ENCODE measurements around the gene H2AZ2. TPM values are rescaled to one million over a fixed set of nuclear protein-coding genes. Genes with fewer than 3 reads are reported as not detected.
A peak's percentile ranks its signal among the peaks of the same experiment; 100 is the strongest.
"Not testable (repeated sequence)": the region's sequence is repeated elsewhere in the genome, so short reads cannot be mapped to it uniquely, and the experiment has no call there.

H2AZ2 gene
- total and polyA plus RNA-seq, 4 donors: 95.1 to 139 (median 115) TPM

DNA sequence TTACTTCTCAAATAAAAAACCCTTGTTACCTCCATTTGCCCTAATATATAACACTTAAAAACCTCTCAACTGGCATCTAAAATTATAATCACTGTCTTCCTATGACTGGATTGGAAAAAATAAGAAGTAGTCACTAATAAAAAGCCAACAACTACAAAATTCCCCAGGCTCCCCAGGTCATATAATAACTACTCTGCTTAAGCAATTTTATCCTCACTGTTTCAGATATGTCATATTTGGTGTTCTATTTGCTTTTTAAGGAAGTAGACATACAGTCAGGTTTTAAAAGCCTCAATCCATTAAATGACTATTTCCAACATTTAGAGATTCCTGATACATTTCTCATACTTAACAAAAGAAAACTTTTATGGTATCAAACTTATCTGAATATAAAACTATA, 2.4 kb downstream of the H2AZ2 start:
- no peak overlapping the region for H3K4me3 ChIP-seq (ENCODE audit: low read length in 2 of 2)
- intact Hi-C loops (cut with DNase I): loop anchor here (5.0 to 10.0 kb wide), 3 partner anchors 48 to 263 kb away; partner anchors contain the start of genes PPIA (in 1 of the 2) and TMED4 (in 1 of the 2)
- no peaks in the 10 kb centered on the region for H3K4me1 ChIP-seq (ENCODE audit: control insufficient read depth in 1 of 2, insufficient read depth in 2 of 2, low read length in 2 of 2)
- H3K9me3 ChIP-seq (ENCODE audit: control insufficient read depth, low read length): no peaks in the 10 kb centered on the region
- ATAC-seq (ENCODE audit: low FRiP score) (no peak), DNase-seq (no peak)
- no peaks in the 10 kb centered on the region for H3K27me3 ChIP-seq (ENCODE audit: control insufficient read depth in 1 of 2, insufficient read depth in 2 of 2, low read length in 1 of 2)
- H3K36me3 ChIP-seq (ENCODE audit: control insufficient read depth in 1 of 2, insufficient read depth in 2 of 2, low read length in 1 of 2): no peaks in the 10 kb centered on the region
- no peak overlapping the region for H3K27ac ChIP-seq (ENCODE audit: low read depth in 1 of 2, low read length in 2 of 2)

GRCh38 chr7:44843440-44843839, 4.4 kb downstream of the H2AZ2 start:
- not testable (repeated sequence) for H3K27ac ChIP-seq (ENCODE audit: low read depth in 1 of 2, low read length in 2 of 2); H3K36me3 ChIP-seq (ENCODE audit: control insufficient read depth in 1 of 2, insufficient read depth in 2 of 2, low read length in 1 of 2); H3K4me1 ChIP-seq (ENCODE audit: control insufficient read depth in 1 of 2, insufficient read depth in 2 of 2, low read length in 2 of 2); H3K27me3 ChIP-seq (ENCODE audit: control insufficient read depth in 1 of 2, insufficient read depth in 2 of 2, low read length in 1 of 2); H3K9me3 ChIP-seq (ENCODE audit: control insufficient read depth, low read length); ATAC-seq (ENCODE audit: low FRiP score); H3K4me3 ChIP-seq (ENCODE audit: low read length in 2 of 2); DNase-seq
- WGBS, 2 donors: 97 to 98% methylated on average over 5 of the region's 5 CpGs
- intact Hi-C loops (cut with DNase I): loop anchor here in 1 of 2 donors (10.0 kb wide), 1 partner anchor 141 kb away; no protein-coding TSS in a partner anchor

DNA sequence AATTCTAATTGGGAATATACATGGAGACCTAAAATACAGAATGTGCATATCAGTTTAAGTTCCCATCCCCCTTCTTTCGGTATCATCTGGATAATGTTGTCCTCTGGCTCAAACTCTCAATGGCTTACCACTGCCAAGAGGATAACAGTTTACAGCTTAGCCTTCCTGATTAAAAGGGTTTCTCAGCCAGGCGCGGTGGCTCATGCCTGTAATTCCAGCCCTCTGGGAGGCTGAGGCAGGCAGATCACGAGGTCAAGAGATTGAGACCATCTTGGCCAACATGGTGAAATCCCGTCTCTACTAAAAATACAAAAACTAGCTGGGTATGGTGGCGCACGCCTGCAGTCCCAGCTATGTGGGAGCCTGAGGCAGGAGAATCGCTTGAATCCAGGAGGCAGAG, 5.2 kb downstream of the H2AZ2 start:
- not testable (repeated sequence) for ATAC-seq (ENCODE audit: low FRiP score); H3K9me3 ChIP-seq (ENCODE audit: control insufficient read depth, low read length); H3K27me3 ChIP-seq (ENCODE audit: control insufficient read depth in 1 of 2, insufficient read depth in 2 of 2, low read length in 1 of 2); H3K36me3 ChIP-seq (ENCODE audit: control insufficient read depth in 1 of 2, insufficient read depth in 2 of 2, low read length in 1 of 2); H3K4me1 ChIP-seq (ENCODE audit: control insufficient read depth in 1 of 2, insufficient read depth in 2 of 2, low read length in 2 of 2); H3K4me3 ChIP-seq (ENCODE audit: low read length in 2 of 2); H3K27ac ChIP-seq (ENCODE audit: low read depth in 1 of 2, low read length in 2 of 2); DNase-seq
- 92% methylated on average over 8 of the region's 8 CpGs for WGBS, 2 donors
- intact Hi-C loops (cut with DNase I): loop anchor here in 1 of 2 donors (10.0 kb wide), 1 partner anchor 142 kb away; no protein-coding TSS in a partner anchor

- ATAC-seq (ENCODE audit: low FRiP score) (no peak), DNase-seq (no peak)
- WGBS, 2 donors: 38 to 51% methylated on average over 2 of the region's 2 CpGs
- intact Hi-C loops (cut with DNase I): loop anchor here in 1 of 2 donors (5.0 kb wide), 1 partner anchor 36 kb away; no protein-coding TSS in a partner anchor
- Histone ChIP-seq H3K4me1 (ENCODE audit: control insufficient read depth in 1 of 2, insufficient read depth in 2 of 2, low read length in 2 of 2) (no peaks in the 10 kb centered on the region), H3K36me3 (ENCODE audit: control insufficient read depth in 1 of 2, insufficient read depth in 2 of 2, low read length in 1 of 2) (peaks cover 0 to 4% of the 10 kb centered on the region in 2 donors), H3K9me3 (ENCODE audit: control insufficient read depth, low read length) (no peaks in the 10 kb centered on the region), H3K27me3 (ENCODE audit: control insufficient read depth in 1 of 2, insufficient read depth in 2 of 2, low read length in 1 of 2) (no peaks in the 10 kb centered on the region), H3K4me3 (ENCODE audit: low read length in 2 of 2) (no peak overlapping the region), H3K27ac (ENCODE audit: low read depth in 1 of 2, low read length in 2 of 2) (no peak overlapping the region)
These were observed 9.1 kb downstream of the H2AZ2 start for GRCh38 chr7:44838751-44839150.

GRCh38 chr7:44827567-44827966, 20.3 kb downstream of the H2AZ2 start:
- H3K36me3 ChIP-seq (ENCODE audit: control insufficient read depth in 1 of 2, insufficient read depth in 2 of 2, low read length in 1 of 2): peaks cover 0 to 1% of the 10 kb centered on the region in 2 donors

DNA sequence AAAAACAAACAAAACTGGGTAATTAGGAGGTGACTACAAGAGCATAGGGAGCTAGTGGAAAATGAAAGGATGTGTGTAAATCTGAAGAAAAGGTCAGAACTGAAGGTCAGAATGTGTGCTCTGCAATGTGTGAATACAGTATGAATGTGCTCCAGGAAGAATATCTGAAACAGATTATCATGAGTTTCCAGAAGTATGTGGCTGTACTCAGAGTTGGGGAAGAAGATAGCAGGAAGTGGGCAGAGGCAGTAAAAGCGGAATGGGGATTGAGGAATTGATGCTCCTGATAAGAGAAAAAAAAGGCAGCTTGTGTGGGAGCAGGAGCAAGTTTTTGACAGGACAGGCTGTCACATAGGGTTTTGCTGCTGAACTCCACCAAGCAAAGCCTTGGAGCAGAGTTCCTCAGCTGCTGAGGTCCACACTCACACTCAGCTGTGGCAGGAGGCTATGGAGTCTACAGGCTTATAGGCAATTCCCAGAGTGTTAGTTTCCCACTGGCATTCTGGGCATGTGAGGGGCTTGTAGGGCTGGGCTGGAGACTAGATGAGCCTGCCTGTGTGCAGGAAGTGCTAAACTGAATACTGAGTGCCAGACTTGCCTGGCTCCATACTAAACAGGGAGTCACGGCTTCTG, 22.9 kb downstream of the H2AZ2 start:
- no peaks in the 10 kb centered on the region for H3K4me1 ChIP-seq (ENCODE audit: control insufficient read depth in 1 of 2, insufficient read depth in 2 of 2, low read length in 2 of 2)
- intact Hi-C loops (cut with DNase I): no loop called here
- no peak overlapping the region for H3K27ac ChIP-seq (ENCODE audit: low read depth in 1 of 2, low read length in 2 of 2)
- peak; percentile 33 for ATAC-seq (ENCODE audit: low FRiP score)
- 84 to 94% methylated on average over 2 of the region's 2 CpGs for WGBS, 2 donors
- DNase-seq: no peak
- H3K36me3 ChIP-seq (ENCODE audit: control insufficient read depth in 1 of 2, insufficient read depth in 2 of 2, low read length in 1 of 2): peaks cover 0 to 1% of the 10 kb centered on the region in 2 donors
- H3K27me3 ChIP-seq (ENCODE audit: control insufficient read depth in 1 of 2, insufficient read depth in 2 of 2, low read length in 1 of 2): no peaks in the 10 kb centered on the region
- no peak overlapping the region for H3K4me3 ChIP-seq (ENCODE audit: low read length in 2 of 2)
- H3K9me3 ChIP-seq (ENCODE audit: control insufficient read depth, low read length): no peaks in the 10 kb centered on the region

More at GRCh38 chr7:44827567-44827966, 20.3 kb downstream of the H2AZ2 start:
- no peaks in the 10 kb centered on the region for H3K4me1 ChIP-seq (ENCODE audit: control insufficient read depth in 1 of 2, insufficient read depth in 2 of 2, low read length in 2 of 2)
- intact Hi-C loops (cut with DNase I): no loop called here
- no peak overlapping the region for H3K4me3 ChIP-seq (ENCODE audit: low read length in 2 of 2)
- 51 to 61% methylated on average over 3 of the region's 3 CpGs for WGBS, 2 donors
- no peaks in the 10 kb centered on the region for H3K27me3 ChIP-seq (ENCODE audit: control insufficient read depth in 1 of 2, insufficient read depth in 2 of 2, low read length in 1 of 2)
- ATAC-seq (ENCODE audit: low FRiP score) (no peak), DNase-seq (no peak)
- H3K9me3 ChIP-seq (ENCODE audit: control insufficient read depth, low read length): no peaks in the 10 kb centered on the region
- no peak overlapping the region for H3K27ac ChIP-seq (ENCODE audit: low read depth in 1 of 2, low read length in 2 of 2)

- H3K4me1 ChIP-seq (ENCODE audit: control insufficient read depth in 1 of 2, insufficient read depth in 2 of 2, low read length in 2 of 2): no peaks in the 10 kb centered on the region
- H3K27me3 ChIP-seq (ENCODE audit: control insufficient read depth in 1 of 2, insufficient read depth in 2 of 2, low read length in 1 of 2): no peaks in the 10 kb centered on the region
- DNase-seq (no peak), ATAC-seq (ENCODE audit: low FRiP score) (no peak)
- H3K36me3 ChIP-seq (ENCODE audit: control insufficient read depth in 1 of 2, insufficient read depth in 2 of 2, low read length in 1 of 2): no peaks in the 10 kb centered on the region
- intact Hi-C loops (cut with DNase I): no loop called here
- H3K4me3 ChIP-seq (ENCODE audit: low read length in 2 of 2): no peak overlapping the region
- 79% methylated on average over 5 of the region's 5 CpGs for WGBS, 2 donors
- no peaks in the 10 kb centered on the region for H3K9me3 ChIP-seq (ENCODE audit: control insufficient read depth, low read length)
- H3K27ac ChIP-seq (ENCODE audit: low read depth in 1 of 2, low read length in 2 of 2): no peak overlapping the region
These were observed 24.6 kb downstream of the H2AZ2 start for GRCh38 chr7:44823255-44823781.

DNA sequence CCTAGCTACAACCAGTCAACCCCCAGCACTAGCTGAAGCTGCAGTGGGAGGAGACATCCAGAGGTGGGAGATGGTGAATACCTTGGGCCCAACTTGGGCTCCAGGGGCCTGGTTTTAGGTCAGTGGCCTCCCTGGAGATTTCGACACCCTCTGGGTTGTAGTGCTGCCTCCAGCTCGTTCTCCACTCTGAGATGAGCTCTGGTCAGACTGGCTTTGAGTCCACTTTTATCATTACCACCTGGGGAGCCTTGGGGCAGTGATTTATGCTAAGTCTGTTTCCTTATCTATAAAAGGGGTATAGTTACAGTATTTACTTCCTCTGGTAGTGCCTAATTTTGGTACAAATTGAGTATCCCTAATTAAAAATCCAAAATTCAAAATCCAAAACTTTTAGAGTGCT, 28.6 kb downstream of the H2AZ2 start:
- Histone ChIP-seq H3K36me3 (ENCODE audit: control insufficient read depth in 1 of 2, insufficient read depth in 2 of 2, low read length in 1 of 2) (no peaks in the 10 kb centered on the region), H3K4me3 (ENCODE audit: low read length in 2 of 2) (no peak overlapping the region), H3K27me3 (ENCODE audit: control insufficient read depth in 1 of 2, insufficient read depth in 2 of 2, low read length in 1 of 2) (no peaks in the 10 kb centered on the region), H3K27ac (ENCODE audit: low read depth in 1 of 2, low read length in 2 of 2) (no peak overlapping the region), H3K4me1 (ENCODE audit: control insufficient read depth in 1 of 2, insufficient read depth in 2 of 2, low read length in 2 of 2) (no peaks in the 10 kb centered on the region), H3K9me3 (ENCODE audit: control insufficient read depth, low read length) (no peaks in the 10 kb centered on the region)
- ATAC-seq (ENCODE audit: low FRiP score) (no peak), DNase-seq (no peak)
- intact Hi-C loops (cut with DNase I): no loop called here
- 73 to 80% methylated on average over 2 of the region's 2 CpGs for WGBS, 2 donors

DNA sequence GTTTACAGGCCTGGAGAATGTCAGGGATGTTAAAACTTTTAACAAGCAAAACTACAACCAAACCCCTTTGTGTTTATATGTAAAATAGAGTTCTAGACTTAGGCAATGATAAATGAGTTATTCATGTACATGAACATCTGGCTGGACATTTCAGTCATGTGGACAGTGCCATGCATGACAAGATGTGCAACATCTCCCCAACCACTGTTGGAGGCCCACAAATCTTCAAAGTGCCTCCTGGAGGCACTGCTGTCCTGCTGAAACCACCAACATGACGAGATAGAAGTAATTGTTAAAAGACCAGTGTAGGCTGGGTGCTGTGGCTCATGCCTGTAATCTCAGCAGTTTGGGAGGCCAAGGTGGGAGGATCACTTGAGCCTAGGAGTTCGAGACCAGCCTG, 33.0 kb downstream of the H2AZ2 start:
- ATAC-seq (ENCODE audit: low FRiP score) (no peak), DNase-seq (no peak)

More for the DNA sequence above, 33.0 kb downstream of the H2AZ2 start:
- Histone ChIP-seq H3K9me3 (ENCODE audit: control insufficient read depth, low read length) (no peaks in the 10 kb centered on the region), H3K4me3 (ENCODE audit: low read length in 2 of 2) (no peak overlapping the region), H3K4me1 (ENCODE audit: control insufficient read depth in 1 of 2, insufficient read depth in 2 of 2, low read length in 2 of 2) (no peaks in the 10 kb centered on the region), H3K36me3 (ENCODE audit: control insufficient read depth in 1 of 2, insufficient read depth in 2 of 2, low read length in 1 of 2) (no peaks in the 10 kb centered on the region), H3K27ac (ENCODE audit: low read depth in 1 of 2, low read length in 2 of 2) (no peak overlapping the region), H3K27me3 (ENCODE audit: control insufficient read depth in 1 of 2, insufficient read depth in 2 of 2, low read length in 1 of 2) (no peaks in the 10 kb centered on the region)
- 84 to 93% methylated on average over 2 of the region's 2 CpGs for WGBS, 2 donors
- intact Hi-C loops (cut with DNase I): no loop called here

Measured in aorta (tissue), 5 donors.